K562 (cell line): ENCODE data around the gene RHBDF2. TPM values are rescaled to one million over a fixed set of nuclear protein-coding genes. Genes with fewer than 3 reads are reported as not detected.
A peak's percentile ranks its signal among the peaks of the same experiment; 100 is the strongest.

Experiments used
- ATAC-seq: fragments of 200-7000 bp; cut with Tn5 transposase; 3 replicates; pipeline ENCODE4 v1.9.1; 2020; ENCODE audit warnings: moderate library complexity
- BruUV-seq: library from RNA; stranded (reverse); fragments of 400-500 nt; replicated peaks from 2 replicates; lab custom pipeline; 2021; lab: Mats Ljungman, UMichigan
- CTCF ChIA-PET: fragments of 300-600 bp; formaldehyde crosslinking; extraction: SDS; loops from one replicate; lab custom pipeline; 2021; ENCODE audit warnings: low intra/inter-chr PET ratio; lab: Yijun Ruan, JAX
- POLR2A ChIA-PET: fragments of 300-600, 350-650 bp; sonication (Branson Sonifier 250); formaldehyde crosslinking; extraction: SDS; loops from one replicate; lab custom pipeline; 2021; ENCODE audit warnings: antibody characterized with exemption, inconsistent platforms; lab: Yijun Ruan, JAX
- DNase-seq, 4 experiments: peaks; one replicate each; pipeline versions ENCODE4 v3.0.0 to v3.0.0-alpha.2; 2011 to 2018; ENCODE audit warnings: low spot score in 3 of 4, mixed read lengths in 3 of 4; ENCODE audit errors: extremely low read depth in 1 of 4
- FAIRE-seq: peaks from 2 replicates; lab custom pipeline; 2011; peaks lifted over from hg19 to GRCh38; lab: Jason Lieb, UNC
- H2AFZ ChIP-seq: 2 replicates; pipeline ENCODE4 v1.6.0; 2011; ENCODE audit warnings: low read depth, low read length, control low read depth, inconsistent platforms
- H3K27ac ChIP-seq: fragments of 200-600 bp; 3 replicates; pipeline ENCODE4 v1.8.0; 2011; ENCODE audit warnings: low read depth, mild to moderate bottlenecking, control low read depth, inconsistent platforms, low read length, moderate library complexity, mixed read lengths; ENCODE audit errors: extremely low read depth
- H3K27me3 ChIP-seq, 2 experiments: fragments of 300-600 bp in 1 of 2; 2 replicates in 1 of 2; 3 replicates in 1 of 2; pipeline versions ENCODE4 v1.6.0 to v1.8.0; 2011; ENCODE audit warnings: inconsistent platforms in 2 of 2, low read length in 2 of 2, mild to moderate bottlenecking in 1 of 2, mixed read lengths in 1 of 2, moderate library complexity in 1 of 2; ENCODE audit not compliant: control insufficient read depth in 2 of 2, insufficient read depth in 2 of 2
- H3K36me3 ChIP-seq: fragments of 300-600 bp; 3 replicates; pipeline ENCODE4 v1.8.0; 2011; ENCODE audit warnings: mild to moderate bottlenecking, low read length, inconsistent platforms; ENCODE audit not compliant: control insufficient read depth, insufficient read depth
- H3K4me1 ChIP-seq, 2 experiments: fragments of 200-600 bp in 1 of 2; replicated peaks in 1 of 2; 2 replicates in 1 of 2; 3 replicates in 1 of 2; pipeline versions ENCODE4 v1.5.1 to v1.8.0; 2011; ENCODE audit warnings: inconsistent platforms in 2 of 2, low read length in 2 of 2, mild to moderate bottlenecking in 1 of 2, mixed read lengths in 1 of 2, moderate library complexity in 1 of 2; ENCODE audit not compliant: control insufficient read depth in 2 of 2, insufficient read depth in 2 of 2
- H3K4me2 ChIP-seq: 2 replicates; pipeline ENCODE4 v1.6.1; 2011; ENCODE audit warnings: low read length, control low read depth, inconsistent platforms, mixed read lengths; ENCODE audit not compliant: insufficient read depth
- H3K4me3 ChIP-seq: fragments of 200-600 bp; sonication (generic), shearing (Covaris generic); 2 replicates; pipeline ENCODE4 v1.5.1; 2016; ENCODE audit warnings: control low read depth, inconsistent platforms
- H3K79me2 ChIP-seq: fragments of 200-600 bp; 3 replicates; pipeline ENCODE4 v1.8.0; 2011; ENCODE audit warnings: low read length, inconsistent platforms; ENCODE audit not compliant: control insufficient read depth, insufficient read depth
- H3K9ac ChIP-seq, 2 experiments: 2 replicates each; pipeline versions ENCODE4 v1.6.0 to v1.6.1; 2011; ENCODE audit warnings: low read depth in 2 of 2, low read length in 2 of 2, control low read depth in 1 of 2, inconsistent platforms in 1 of 2, mild to moderate bottlenecking in 1 of 2, mixed read lengths in 1 of 2; ENCODE audit not compliant: insufficient read depth in 1 of 2
- H3K9me1 ChIP-seq: one replicate; pipeline ENCODE4 v1.6.0; 2011; ENCODE audit warnings: inconsistent platforms, mild to moderate bottlenecking, low read length, moderate library complexity; ENCODE audit not compliant: control insufficient read depth, insufficient read depth
- H3K9me3 ChIP-seq: replicated peaks from 2 replicates; pipeline ENCODE4 v1.5.1; 2011; ENCODE audit warnings: low read depth, low read length, inconsistent platforms; ENCODE audit not compliant: control insufficient read depth, insufficient read depth
- H4K20me1 ChIP-seq: replicated peaks from 2 replicates; pipeline ENCODE4 v1.6.1; 2011; ENCODE audit warnings: low read length, inconsistent platforms, mixed read lengths; ENCODE audit not compliant: control insufficient read depth, insufficient read depth
- AFF1 ChIP-seq, 2 experiments: fragments of 450-650 bp; IDR thresholded peaks; 2 replicates each; pipeline ENCODE4 v1.6.1; 2018; ENCODE audit warnings: mild to moderate bottlenecking in 2 of 2, low read depth in 1 of 2; ENCODE audit not compliant: partially characterized antibody in 2 of 2
- CBFA2T3 ChIP-seq: fragments of 450-650 bp; IDR thresholded peaks from 2 replicates; pipeline ENCODE4 v1.6.1; 2017
- E2F3 ChIP-seq: fragments of 250-450 bp; sonication (Bioruptor Pico); IDR thresholded peaks from 2 replicates; pipeline ENCODE4 v1.4.0; 2020; ENCODE audit warnings: mild to moderate bottlenecking
- FOXA1 ChIP-seq: fragments of 450-650 bp; IDR thresholded peaks from 2 replicates; pipeline ENCODE4 v1.6.1; 2016; ENCODE audit warnings: mild to moderate bottlenecking, borderline replicate concordance
- MITF ChIP-seq: IDR thresholded peaks from 2 replicates; pipeline ENCODE4 v1.6.1; 2014; ENCODE audit warnings: antibody characterized with exemption
- PML ChIP-seq: IDR thresholded peaks from 2 replicates; pipeline ENCODE4 v1.6.1; 2012; ENCODE audit warnings: low read length, inconsistent platforms
- POLR2H ChIP-seq: IDR thresholded peaks from 2 replicates; pipeline ENCODE4 v1.6.1; 2016; ENCODE audit warnings: missing genetic modification characterization, low read depth, mild to moderate bottlenecking, control low read depth, missing compliant biosample characterization, moderate library complexity
- TFAM ChIP-seq: fragments of 250-450 bp; sonication (Bioruptor Pico); conservative IDR thresholded peaks from 2 replicates; pipeline ENCODE4 v1.5.0; 2021; ENCODE audit warnings: mild to moderate bottlenecking, moderate library complexity
- TRIM28 ChIP-seq: fragments of 450-650 bp; IDR thresholded peaks from 2 replicates; pipeline ENCODE4 v1.6.1; 2017
- ZNF75A ChIP-seq: fragments of 450-650 bp; formaldehyde crosslinking; IDR thresholded peaks from 2 replicates; pipeline ENCODE4 v1.4.0; 2020; ENCODE audit warnings: mild to moderate bottlenecking
- WGBS: fragments of 100-300 bp; shearing (Covaris generic); methylation state at CpG from one replicate; pipeline ENCODE4 v1.1.6; 2016; ENCODE audit warnings: low coverage, mixed read lengths; ENCODE audit not compliant: insufficient coverage; ENCODE audit errors: missing lambda C conversion rate; 5-methylcytosine and 5-hydroxymethylcytosine counted together
- in situ Hi-C: fragments of 300-500 bp; cut with MboI; formaldehyde crosslinking; loops from 4 replicates; pipeline ENCODE4 v1.15.0; 2018; ENCODE audit warnings: inconsistent platforms, mixed read lengths
- intact Hi-C: fragments of 100-400 bp; cut with micrococcal nuclease; formaldehyde crosslinking; loops from 2 replicates; pipeline ENCODE4 v1.14.2; 2022
- polyA plus RNA-seq, 8 experiments: library from polyadenylated mRNA; depleted of rRNA in 4 of 8; stranded (reverse) in 5 of 8; unstranded in 3 of 8; fragments of >200 nt; fragmentation: Nextera tagmentation in 2 of 8; fragmentation: Illumina TruSeq in 1 of 8; extraction: Ambion mirVana in 2 of 8; extraction: Trizol in 1 of 8; gene quantifications; 2 replicates each; pipeline versions ENCODE4 v1.2.1 to v1.2.3, GENCODE V29; 2011 to 2014; ENCODE audit warnings: inconsistent platforms in 1 of 8, missing spikeins in 1 of 8
- total RNA-seq, 7 experiments: library from RNA; depleted of rRNA in 6 of 7; stranded (reverse); fragments of >200 nt in 6 of 7; fragmentation: Illumina TruSeq in 2 of 7; extraction: Trizol in 2 of 7; gene quantifications; 2 replicates each; pipeline versions ENCODE4 v1.2.1 to v1.2.3, GENCODE V29; 2011 to 2021; ENCODE audit warnings: low replicate concordance in 1 of 7

The RHBDF2 gene
- total and polyA plus RNA-seq, 9 of the 15 experiments (the other 6 are each of a cell fraction or from before 2014, with no cell fraction given): 0.04 to 2.8 (median 1.1) TPM

- Histone ChIP-seq H3K27ac (peak within 1 kb of the TSS; percentile 83; the same call in 2 of the 3 replicates), H3K4me3 (peak within 1 kb of the TSS; percentile 97), H3K36me3 (0 out of 3 replicates have a peak, but pooled peaks cover 4% of the 10 kb centered on the region), H3K9me3 (no peaks in the 10 kb centered on the region), H3K79me2 (peaks cover 51% of the 10 kb centered on the region), H4K20me1 (peaks cover 25% of the 10 kb centered on the region), H3K27me3 (no peaks in the 10 kb centered on the region), H3K9ac (peak within 1 kb of the TSS; percentile 81 to 88), H3K4me1 (peaks cover 12 to 17% of the 10 kb centered on the region in 2 experiments; a peak in 4 of 5 replicates), H3K9me1 (no peaks in the 10 kb centered on the region), H3K4me2 (peak within 1 kb of the TSS; percentile 81), H2AFZ (peak within 1 kb of the TSS; percentile 83)
- peak; percentile 58 for FAIRE-seq
- BruUV-seq: no TSS peak
- POLR2A ChIA-PET: interaction anchor here (0.6 to 1.1 kb wide), 6 partner anchors 9 to 63 kb away, joined by 3 to 4 read pairs (median 4); no protein-coding TSS in a partner anchor
- WGBS: 1% methylated on average over 49 of the region's 101 CpGs
- peak; percentile 91 to 98 (median 96) for DNase-seq
- in situ Hi-C loops (no loop called here), intact Hi-C loops (loop anchor here (2.0 kb wide), 1 partner anchor 46 kb away; no protein-coding TSS in a partner anchor)
- ATAC-seq: peak; percentile 96
- CTCF ChIA-PET: interaction anchor here (0.6 to 0.8 kb wide), 2 partner anchors 148 to 150 kb away, joined by 3 read pairs; no protein-coding TSS in a partner anchor
- TF ChIP-seq TRIM28: no peak
- no peak for TF ChIP-seq PML
- no peak for TF ChIP-seq AFF1 (IDR thresholded peaks at IDR 0.05; ENCODE audit: low read depth in 1 of 2, partially characterized antibody in 2 of 2)
- TF ChIP-seq TFAM (CRISPR knock-in tag): no peak
- no peak for TF ChIP-seq ZNF75A
- no peak for TF ChIP-seq MITF
- TF ChIP-seq POLR2H (tag): no peak
- 0 out of 2 replicates have a peak, but pooled peaks have one; percentile 22 for TF ChIP-seq E2F3 (CRISPR knock-in tag)
- no peak for TF ChIP-seq FOXA1
- TF ChIP-seq CBFA2T3: no peak
These were observed 48.4 kb downstream of the RHBDF2 start, which contains the start of gene UBE2O for GRCh38 chr17:76452660-76453430. TSS of gene UBE2O (minus strand) at chr17:76453152. CDS start at chr17:76453141, 11 bp downstream.
